Measurements from ENCODE around the gene POLR1A.

DNA sequence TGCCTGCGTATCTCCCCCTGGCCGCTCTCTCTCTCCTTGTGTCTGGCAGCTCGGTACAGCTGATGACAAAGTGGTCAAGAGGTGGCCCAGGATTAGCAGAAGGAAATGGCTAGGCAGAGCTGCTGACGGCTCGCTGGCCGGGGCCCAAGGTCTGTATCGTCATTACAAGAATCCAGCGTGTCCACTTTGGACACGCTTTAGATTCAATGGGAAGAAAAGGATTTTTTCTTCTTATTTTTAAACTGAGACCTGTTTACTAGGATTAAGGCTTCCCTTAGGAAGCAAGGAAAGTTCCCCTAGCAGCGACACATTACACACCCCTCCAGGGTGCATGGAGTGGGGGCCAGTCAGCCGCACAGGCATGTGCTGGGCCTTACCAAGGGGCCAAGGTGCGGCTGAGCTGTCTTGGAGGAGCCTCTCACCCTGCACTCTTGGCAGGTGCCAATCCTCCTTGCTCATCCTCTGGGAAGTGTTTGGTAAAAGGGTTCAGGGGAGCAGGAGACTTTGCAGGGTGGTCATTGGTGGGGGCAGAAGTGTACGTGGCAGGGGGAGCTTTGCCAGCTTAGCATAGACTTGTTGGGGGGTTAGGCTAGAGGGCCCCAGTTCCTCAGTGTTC is 76.8 kb downstream of the POLR1A start:
- no peak for TF ChIP-seq POLR2A (IDR thresholded peaks at IDR 0.05)
- TF ChIP-seq, protein P1, sequence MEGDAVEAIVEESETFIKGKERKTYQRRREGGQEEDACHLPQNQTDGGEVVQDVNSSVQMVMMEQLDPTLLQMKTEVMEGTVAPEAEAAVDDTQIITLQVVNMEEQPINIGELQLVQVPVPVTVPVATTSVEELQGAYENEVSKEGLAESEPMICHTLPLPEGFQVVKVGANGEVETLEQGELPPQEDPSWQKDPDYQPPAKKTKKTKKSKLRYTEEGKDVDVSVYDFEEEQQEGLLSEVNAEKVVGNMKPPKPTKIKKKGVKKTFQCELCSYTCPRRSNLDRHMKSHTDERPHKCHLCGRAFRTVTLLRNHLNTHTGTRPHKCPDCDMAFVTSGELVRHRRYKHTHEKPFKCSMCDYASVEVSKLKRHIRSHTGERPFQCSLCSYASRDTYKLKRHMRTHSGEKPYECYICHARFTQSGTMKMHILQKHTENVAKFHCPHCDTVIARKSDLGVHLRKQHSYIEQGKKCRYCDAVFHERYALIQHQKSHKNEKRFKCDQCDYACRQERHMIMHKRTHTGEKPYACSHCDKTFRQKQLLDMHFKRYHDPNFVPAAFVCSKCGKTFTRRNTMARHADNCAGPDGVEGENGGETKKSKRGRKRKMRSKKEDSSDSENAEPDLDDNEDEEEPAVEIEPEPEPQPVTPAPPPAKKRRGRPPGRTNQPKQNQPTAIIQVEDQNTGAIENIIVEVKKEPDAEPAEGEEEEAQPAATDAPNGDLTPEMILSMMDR (IDR thresholded peaks at IDR 0.05): no peak
